Esophagus muscularis mucosa (tissue), 4 donors: ENCODE data around the gene ADAMTS17. TPM values are rescaled to one million over a fixed set of nuclear protein-coding genes. Genes with fewer than 3 reads are reported as not detected.
A peak's percentile ranks its signal among the peaks of the same experiment; 100 is the strongest.

Experiments
- DNase-seq: peaks from one replicate; pipeline ENCODE4 v3.0.0-alpha.2; 2017; ENCODE audit errors: extremely low spot score
- H3K27ac ChIP-seq, 4 donors: fragments of 200-600 bp; sonication (generic); replicated peaks in 1 of 4; 1 replicate in 3 of 4; 2 replicates in 1 of 4; pipeline ENCODE4 v1.5.1; 2016 to 2019; ENCODE audit warnings: mild to moderate bottlenecking in 1 of 4
- H3K27me3 ChIP-seq, 4 donors: fragments of 200-600 bp; sonication (generic); one replicate each; pipeline versions ENCODE4 v1.5.1 to v1.6.0; 2016 to 2019
- H3K36me3 ChIP-seq, 4 donors: fragments of 200-600 bp; sonication (generic); one replicate each; pipeline ENCODE4 v1.5.1; 2016 to 2019
- H3K4me1 ChIP-seq, 4 donors: fragments of 200-600 bp; sonication (generic); one replicate each; pipeline ENCODE4 v1.5.1; 2016 to 2019
- H3K4me3 ChIP-seq, 4 donors: fragments of 200-600 bp; sonication (generic); 1 replicate in 2 of 4; 2 replicates in 2 of 4; pipeline ENCODE4 v1.5.1; 2016 to 2019; ENCODE audit warnings: mild to moderate bottlenecking in 4 of 4, moderate library complexity in 1 of 4
- H3K9me3 ChIP-seq, 4 donors: fragments of 200-600 bp; sonication (generic); 1 replicate in 3 of 4; 2 replicates in 1 of 4; pipeline ENCODE4 v1.5.1; 2016 to 2019
- CTCF ChIP-seq, 3 experiments: fragments of 200-600 bp in 2 of 3; fragments of 450-650 bp in 1 of 3; sonication (generic) in 2 of 3; IDR thresholded peaks; one replicate each; pipeline ENCODE4 v1.5.1; 2017 to 2019; ENCODE audit warnings: antibody characterized with exemption in 3 of 3, mild to moderate bottlenecking in 2 of 3, moderate library complexity in 1 of 3
- EP300 ChIP-seq: sonication (generic); formaldehyde crosslinking; IDR thresholded peaks from one replicate; pipeline ENCODE4 v1.6.1; 2017; ENCODE audit warnings: antibody characterized with exemption
- POLR2A ChIP-seq: fragments of 450-650 bp; IDR thresholded peaks from one replicate; pipeline ENCODE4 v1.6.1; 2017; ENCODE audit warnings: antibody characterized with exemption, moderate library complexity, mild to moderate bottlenecking, low read depth
- POLR2AphosphoS5 ChIP-seq, 2 donors: sonication (generic); formaldehyde crosslinking; IDR thresholded peaks; one replicate each; pipeline ENCODE4 v1.6.1; 2017; ENCODE audit warnings: antibody characterized with exemption in 2 of 2
- WGBS: methylation state at CpG from one replicate; pipeline ENCODE4 v1.1.5; 2018; 5-methylcytosine and 5-hydroxymethylcytosine counted together
- intact Hi-C: fragments of 100-400 bp; cut with DNase I; formaldehyde crosslinking; loops from one replicate; pipeline ENCODE4 v1.15.1; 2023
- total RNA-seq, 4 donors: library from RNA; depleted of rRNA; stranded (reverse); fragments of >200 nt; gene quantifications; one replicate each; pipeline versions ENCODE4 v1.1.0 to v1.2.1, GENCODE V29; 2016

ADAMTS17 gene
- total RNA-seq, 4 donors from 2014 or later, result 5.3 to 12.0 (median 6.6) TPM

- intact Hi-C loops, result no loop called here
- no peaks in the 10 kb centered on the region for H3K27me3 ChIP-seq
- H3K9me3 ChIP-seq, result peaks cover 0 to 18% (median 12%) of the 10 kb centered on the region in 4 donors
- peaks cover 0 to 19% (median 18%) of the 10 kb centered on the region in 4 donors for H3K4me1 ChIP-seq
- H3K27ac ChIP-seq, result peak overlapping the region; percentile 20 to 72 (median 48)
- peaks cover 0 to 3% (median 0%) of the 10 kb centered on the region in 4 donors for H3K36me3 ChIP-seq
- 41% methylated on average over 19 of the region's 19 CpGs for WGBS
- H3K4me3 ChIP-seq, result no peak overlapping the region
- peak; percentile 51 to 81 for TF ChIP-seq POLR2AphosphoS5 (IDR thresholded peaks at IDR 0.05)
- TF ChIP-seq POLR2A, result no peak
- no peak for DNase-seq
Measured at GRCh38 chr15:100125401-100126191, 216.2 kb downstream of the ADAMTS17 start.

DNA sequence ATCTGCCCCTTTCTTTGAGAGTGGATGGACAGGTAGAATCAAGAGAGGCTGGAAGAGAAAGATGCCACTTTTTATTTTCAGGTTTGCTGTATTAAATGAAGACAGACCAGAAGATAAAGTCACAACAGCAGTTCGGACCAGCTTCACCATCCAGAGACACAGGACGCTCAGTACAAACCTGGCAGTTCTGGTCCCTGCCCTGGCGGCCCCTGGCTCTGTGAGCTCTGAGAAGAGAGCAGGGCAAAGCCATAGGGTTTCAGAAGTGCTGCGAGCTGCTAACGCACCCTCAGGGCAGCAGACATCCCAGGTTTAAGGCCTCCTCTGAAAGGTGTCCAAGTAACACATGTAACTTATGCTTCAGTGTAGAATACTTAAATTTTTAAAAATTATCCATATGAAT lies 216.8 kb downstream of the ADAMTS17 start:
- H3K4me3 ChIP-seq, result no peak overlapping the region
- WGBS, result 94% methylated on average over 5 of the region's 5 CpGs
- H3K9me3 ChIP-seq, result peaks cover 0 to 25% (median 13%) of the 10 kb centered on the region in 4 donors
- intact Hi-C loops, result no loop called here
- peaks cover 0 to 3% (median 0%) of the 10 kb centered on the region in 4 donors for H3K36me3 ChIP-seq
- no peaks in the 10 kb centered on the region for H3K27me3 ChIP-seq
- DNase-seq, result no peak
- H3K27ac ChIP-seq, result peak overlapping the region in 3 of 4 donors; percentile 29 to 72 (median 66)
- peaks cover 0 to 19% (median 18%) of the 10 kb centered on the region in 4 donors for H3K4me1 ChIP-seq
- TF ChIP-seq POLR2A (no peak), EP300 (no peak), POLR2AphosphoS5 (IDR thresholded peaks at IDR 0.05) (no peak)

GRCh38 chr15:100124361-100124760 lies 217.4 kb downstream of the ADAMTS17 start:
- over 99% methylated on average over 14 of the region's 14 CpGs for WGBS
- intact Hi-C loops, result no loop called here
- no peak for TF ChIP-seq CTCF (IDR thresholded peaks at IDR 0.05)
- no peak for TF ChIP-seq POLR2AphosphoS5 (IDR thresholded peaks at IDR 0.05)
- TF ChIP-seq EP300, result no peak
- TF ChIP-seq POLR2A, result no peak

GRCh38 chr15:100123611-100124010 lies 218.2 kb downstream of the ADAMTS17 start:
- intact Hi-C loops, result no loop called here
- no peaks in the 10 kb centered on the region for H3K27me3 ChIP-seq
- peaks cover 0 to 25% (median 13%) of the 10 kb centered on the region in 4 donors for H3K9me3 ChIP-seq
- H3K4me3 ChIP-seq, result no peak overlapping the region
- TF ChIP-seq EP300, result no peak
- no peak for TF ChIP-seq CTCF (IDR thresholded peaks at IDR 0.05)
- no peak for TF ChIP-seq POLR2AphosphoS5 (IDR thresholded peaks at IDR 0.05)
- no peak for TF ChIP-seq POLR2A
- peaks cover 0 to 3% (median 0%) of the 10 kb centered on the region in 4 donors for H3K36me3 ChIP-seq
- H3K27ac ChIP-seq, result no peak overlapping the region
- DNase-seq, result no peak
- peaks cover 0 to 19% (median 18%) of the 10 kb centered on the region in 4 donors for H3K4me1 ChIP-seq
- WGBS, result 83% methylated on average over 9 of the region's 9 CpGs

More at GRCh38 chr15:100124361-100124760, 217.4 kb downstream of the ADAMTS17 start:
- H3K4me1 ChIP-seq, result peaks cover 0 to 19% (median 18%) of the 10 kb centered on the region in 4 donors
- peaks cover 0 to 3% (median 0%) of the 10 kb centered on the region in 4 donors for H3K36me3 ChIP-seq
- peak overlapping the region in 1 of 4 donors; percentile 72 for H3K27ac ChIP-seq
- no peak for DNase-seq
- peaks cover 0 to 25% (median 13%) of the 10 kb centered on the region in 4 donors for H3K9me3 ChIP-seq
- H3K27me3 ChIP-seq, result no peaks in the 10 kb centered on the region
- H3K4me3 ChIP-seq, result no peak overlapping the region

DNA sequence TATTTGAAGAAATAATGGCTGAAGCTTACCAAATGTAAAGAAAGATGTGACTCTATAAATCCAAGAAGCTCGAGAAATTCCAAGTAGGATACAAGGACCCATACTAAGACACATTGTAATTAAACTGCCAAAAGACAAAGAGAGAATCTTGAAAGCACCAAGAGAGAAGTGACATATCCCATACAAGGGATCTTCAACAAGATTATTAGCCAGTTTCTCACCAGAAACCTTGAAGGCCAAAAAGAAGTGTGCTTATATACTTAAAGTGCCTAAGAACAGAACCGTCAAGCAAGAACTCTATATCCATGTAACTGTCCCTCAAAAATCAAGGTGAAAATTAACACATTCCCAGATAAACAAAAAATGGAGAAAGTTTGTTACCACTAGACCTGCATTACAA lies 220.5 kb downstream of the ADAMTS17 start:
- 93% methylated on average over 2 of the region's 2 CpGs for WGBS

More for the DNA sequence above, 220.5 kb downstream of the ADAMTS17 start:
- H3K27me3 ChIP-seq, result no peaks in the 10 kb centered on the region
- no peak overlapping the region for H3K4me3 ChIP-seq
- no peak for DNase-seq
- H3K9me3 ChIP-seq, result peaks cover 0 to 25% (median 13%) of the 10 kb centered on the region in 4 donors
- no peak overlapping the region for H3K27ac ChIP-seq
- intact Hi-C loops, result no loop called here
- no peak for TF ChIP-seq CTCF (IDR thresholded peaks at IDR 0.05)
- TF ChIP-seq POLR2A, result no peak
- no peak for TF ChIP-seq POLR2AphosphoS5 (IDR thresholded peaks at IDR 0.05)
- TF ChIP-seq EP300, result no peak
- peaks cover 0 to 3% (median 0%) of the 10 kb centered on the region in 4 donors for H3K36me3 ChIP-seq
- H3K4me1 ChIP-seq, result peaks cover 5 to 22% (median 21%) of the 10 kb centered on the region in 4 donors
